Smooth muscle cell (in vitro differentiated cells): ENCODE results near the gene EIF3B. TPM values are rescaled to one million over a fixed set of nuclear protein-coding genes. Genes with fewer than 3 reads are reported as not detected.

Experiments used
- DNase-seq: peaks from one replicate; lab custom pipeline; 2025; ENCODE audit not compliant: unreplicated experiment; lab: John Stamatoyannopoulos, UW
- H2AFZ ChIP-seq: fragments of 200-600 bp; sonication (generic); 2 replicates; pipeline ENCODE4 v1.6.0; 2016; ENCODE audit warnings: antibody characterized with exemption, low read depth, mild to moderate bottlenecking
- H3F3A ChIP-seq: fragments of 200-600 bp; sonication (generic); 2 replicates; pipeline ENCODE4 v1.6.0; 2017; ENCODE audit warnings: antibody characterized with exemption, low read depth
- H3K27ac ChIP-seq: fragments of 200-600 bp; sonication (generic); 2 replicates; pipeline ENCODE4 v1.5.1; 2016; ENCODE audit warnings: low read depth, mild to moderate bottlenecking
- H3K27me3 ChIP-seq: fragments of 200-600 bp; sonication (generic); 2 replicates; pipeline ENCODE4 v1.6.1; 2016; ENCODE audit warnings: low read depth, mild to moderate bottlenecking
- H3K36me3 ChIP-seq: fragments of 200-600 bp; sonication (generic); 2 replicates; pipeline ENCODE4 v1.5.1; 2016; ENCODE audit warnings: low read depth
- H3K4me1 ChIP-seq: fragments of 200-600 bp; sonication (generic); 2 replicates; pipeline ENCODE4 v1.5.1; 2016; ENCODE audit warnings: low read depth
- H3K4me2 ChIP-seq: fragments of 200-600 bp; sonication (generic); 2 replicates; pipeline ENCODE4 v1.6.0; 2016; ENCODE audit warnings: mild to moderate bottlenecking
- H3K4me3 ChIP-seq: fragments of 200-600 bp; sonication (generic); 2 replicates; pipeline ENCODE4 v1.5.1; 2016; ENCODE audit warnings: mild to moderate bottlenecking
- H3K79me2 ChIP-seq: fragments of 200-600 bp; sonication (generic); 2 replicates; pipeline ENCODE4 v1.6.0; 2016; ENCODE audit warnings: low read depth, mild to moderate bottlenecking
- H3K9ac ChIP-seq: fragments of 200-600 bp; sonication (generic); 2 replicates; pipeline ENCODE4 v1.6.0; 2016; ENCODE audit warnings: low read depth
- H3K9me3 ChIP-seq: fragments of 200-600 bp; sonication (generic); replicated peaks from 2 replicates; pipeline ENCODE4 v1.5.1; 2016; ENCODE audit warnings: low read depth
- H4K20me1 ChIP-seq: fragments of 200-600 bp; sonication (generic); 2 replicates; pipeline ENCODE4 v1.6.0; 2016; ENCODE audit warnings: low read depth
- CTCF ChIP-seq: fragments of 200-600 bp; sonication (generic); IDR thresholded peaks from 2 replicates; pipeline ENCODE4 v1.5.1; 2017; ENCODE audit warnings: borderline replicate concordance, mild to moderate bottlenecking, antibody characterized with exemption; ENCODE audit not compliant: insufficient read depth, poor library complexity, severe bottlenecking
- WGBS: methylation state at CpG from one replicate; pipeline ENCODE4 v1.1.7; 2016; ENCODE audit warnings: low lambda C conversion rate; 5-methylcytosine and 5-hydroxymethylcytosine counted together
- polyA plus RNA-seq: library from polyadenylated mRNA; unstranded; fragments of >200 nt; fragmentation: Nextera tagmentation; extraction: Ambion mirVana; gene quantifications from 2 replicates; pipeline ENCODE4 v1.2.1, GENCODE V29; 2016
- total RNA-seq: library from RNA; depleted of rRNA; stranded (reverse); fragments of >200 nt; gene quantifications from 2 replicates; pipeline ENCODE4 v1.2.3, GENCODE V29; 2014

The EIF3B gene
- total and polyA plus RNA-seq, 2 experiments from 2014 or later = 96.1 to 112 TPM

GRCh38 chr7:2357571-2357970 lies 2.9 kb downstream of the EIF3B start:
- Histone ChIP-seq H3K4me1 (peaks cover 16% of the 10 kb centered on the region), H3K79me2 (peaks cover 82% of the 10 kb centered on the region), H3F3A (peaks cover 4% of the 10 kb centered on the region), H3K9ac (no peak overlapping the region), H3K4me3 (no peak overlapping the region), H3K9me3 (no peaks in the 10 kb centered on the region), H2AFZ (no peak overlapping the region), H3K27ac (peak overlapping the region; percentile 79), H3K4me2 (peak overlapping the region; percentile 97), H3K36me3 (peaks cover 8% of the 10 kb centered on the region), H3K27me3 (no peaks in the 10 kb centered on the region), H4K20me1 (peaks cover 76% of the 10 kb centered on the region)
- no peak for TF ChIP-seq CTCF
- WGBS = 93% methylated on average over 6 of the region's 6 CpGs
- no peak for DNase-seq

- H3K27ac ChIP-seq = no peak overlapping the region
Measured at GRCh38 chr7:2358968-2359527, 4.4 kb downstream of the EIF3B start.

GRCh38 chr7:2359610-2360009 lies 5.0 kb downstream of the EIF3B start:
- WGBS = 91% methylated on average over 11 of the region's 11 CpGs
- peaks cover 11% of the 10 kb centered on the region for H3K36me3 ChIP-seq
- H3K4me3 ChIP-seq = no peak overlapping the region
- peaks cover 89% of the 10 kb centered on the region for H4K20me1 ChIP-seq
- no peak overlapping the region for H3K27ac ChIP-seq
- no peak for DNase-seq
- H3K9ac ChIP-seq = no peak overlapping the region
- H3K4me1 ChIP-seq = peaks cover 11% of the 10 kb centered on the region
- H3F3A ChIP-seq = peaks cover 4% of the 10 kb centered on the region
- no peak overlapping the region for H2AFZ ChIP-seq
- H3K79me2 ChIP-seq = peaks cover 79% of the 10 kb centered on the region
- no peaks in the 10 kb centered on the region for H3K9me3 ChIP-seq
- no peak overlapping the region for H3K4me2 ChIP-seq
- no peak for TF ChIP-seq CTCF
- no peaks in the 10 kb centered on the region for H3K27me3 ChIP-seq

More at GRCh38 chr7:2358968-2359527, 4.4 kb downstream of the EIF3B start:
- Histone ChIP-seq H4K20me1 (peaks cover 84% of the 10 kb centered on the region), H2AFZ (no peak overlapping the region), H3K27me3 (no peaks in the 10 kb centered on the region), H3K4me2 (no peak overlapping the region), H3K4me1 (peaks cover 11% of the 10 kb centered on the region), H3K36me3 (peaks cover 8% of the 10 kb centered on the region), H3K9me3 (no peaks in the 10 kb centered on the region), H3K9ac (no peak overlapping the region), H3K79me2 (peaks cover 79% of the 10 kb centered on the region), H3F3A (peaks cover 4% of the 10 kb centered on the region), H3K4me3 (no peak overlapping the region)
- 90% methylated on average over 8 of the region's 8 CpGs for WGBS
- DNase-seq = no peak
- no peak for TF ChIP-seq CTCF

- H3K4me1 ChIP-seq = peaks cover 9% of the 10 kb centered on the region
- no peak for TF ChIP-seq CTCF
- H3K4me2 ChIP-seq = no peak overlapping the region
- no peak overlapping the region for H3K27ac ChIP-seq
- DNase-seq = no peak
- H4K20me1 ChIP-seq = peaks cover 86% of the 10 kb centered on the region
- H3K36me3 ChIP-seq = peaks cover 17% of the 10 kb centered on the region
- no peaks in the 10 kb centered on the region for H3K27me3 ChIP-seq
- H3K9ac ChIP-seq = no peak overlapping the region
- H3K79me2 ChIP-seq = peaks cover 70% of the 10 kb centered on the region
- WGBS = 89% methylated on average over 6 of the region's 6 CpGs
- peaks cover 4% of the 10 kb centered on the region for H3F3A ChIP-seq
- H3K9me3 ChIP-seq = no peaks in the 10 kb centered on the region
- no peak overlapping the region for H3K4me3 ChIP-seq
- H2AFZ ChIP-seq = no peak overlapping the region
Measured at GRCh38 chr7:2360796-2361195, 6.2 kb downstream of the EIF3B start.
